ENCODE results near the gene EGR4.

DNA sequence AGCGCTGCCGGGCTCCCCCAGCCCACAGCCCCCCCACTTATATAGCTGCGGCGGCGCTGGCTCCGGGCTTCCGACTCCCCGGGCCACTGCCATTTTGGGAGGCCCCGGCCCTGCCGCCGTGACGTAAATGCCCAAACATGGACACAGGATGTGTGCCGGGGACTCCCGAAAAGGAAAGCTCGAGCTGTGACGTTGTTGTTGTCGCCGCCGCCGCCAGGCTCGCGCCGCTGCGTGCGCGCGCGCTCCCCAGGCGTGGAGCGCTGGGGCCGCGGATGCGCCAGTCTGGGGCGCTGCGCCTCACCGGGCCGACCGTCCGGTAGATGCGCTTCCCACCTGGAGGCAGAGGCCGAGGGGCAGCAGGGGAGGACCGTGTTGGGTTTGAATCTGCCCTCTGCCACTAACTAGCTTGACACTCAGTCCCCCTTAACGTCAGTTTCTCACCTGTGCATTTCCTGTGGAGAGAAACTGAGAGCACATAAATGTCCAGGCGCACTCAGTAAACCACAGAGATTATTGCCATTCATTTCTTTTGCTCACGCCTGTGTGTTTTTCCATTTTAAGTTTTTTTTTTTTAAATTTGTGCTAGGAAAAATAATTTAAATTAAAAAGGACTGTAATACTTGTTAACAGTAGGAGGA lies at the start of gene EGR4:
- TF ChIP-seq, protein P1, sequence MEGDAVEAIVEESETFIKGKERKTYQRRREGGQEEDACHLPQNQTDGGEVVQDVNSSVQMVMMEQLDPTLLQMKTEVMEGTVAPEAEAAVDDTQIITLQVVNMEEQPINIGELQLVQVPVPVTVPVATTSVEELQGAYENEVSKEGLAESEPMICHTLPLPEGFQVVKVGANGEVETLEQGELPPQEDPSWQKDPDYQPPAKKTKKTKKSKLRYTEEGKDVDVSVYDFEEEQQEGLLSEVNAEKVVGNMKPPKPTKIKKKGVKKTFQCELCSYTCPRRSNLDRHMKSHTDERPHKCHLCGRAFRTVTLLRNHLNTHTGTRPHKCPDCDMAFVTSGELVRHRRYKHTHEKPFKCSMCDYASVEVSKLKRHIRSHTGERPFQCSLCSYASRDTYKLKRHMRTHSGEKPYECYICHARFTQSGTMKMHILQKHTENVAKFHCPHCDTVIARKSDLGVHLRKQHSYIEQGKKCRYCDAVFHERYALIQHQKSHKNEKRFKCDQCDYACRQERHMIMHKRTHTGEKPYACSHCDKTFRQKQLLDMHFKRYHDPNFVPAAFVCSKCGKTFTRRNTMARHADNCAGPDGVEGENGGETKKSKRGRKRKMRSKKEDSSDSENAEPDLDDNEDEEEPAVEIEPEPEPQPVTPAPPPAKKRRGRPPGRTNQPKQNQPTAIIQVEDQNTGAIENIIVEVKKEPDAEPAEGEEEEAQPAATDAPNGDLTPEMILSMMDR (IDR thresholded peaks at IDR 0.05; ENCODE audit: low read depth, low read length, poor library complexity, severe bottlenecking): no peak
- TF ChIP-seq EZH2phosphoT487 (IDR thresholded peaks at IDR 0.05; ENCODE audit: borderline replicate concordance, low read length): no peak; the same call in 1 of the 2 replicates
